Ammon's horn (tissue), 1 donor: Measurements from ENCODE around the gene CFAP92.

ENCODE experiments used
- DNase-seq: peaks from one replicate; pipeline ENCODE4 v3.0.0-alpha.2; 2016; ENCODE audit warnings: low spot score

Gene CFAP92

GRCh38 chr3:129004639-129005295 lies 10.9 kb upstream of the CFAP92 start:
- no peak for DNase-seq

- no peak for DNase-seq
These were observed 9.8 kb upstream of the CFAP92 start for GRCh38 chr3:129003578-129004112.

- no peak for DNase-seq
These were observed 9.0 kb upstream of the CFAP92 start for GRCh38 chr3:129002573-129003569.

- no peak for DNase-seq
These were observed 8.1 kb upstream of the CFAP92 start for GRCh38 chr3:129001806-129002572.

- DNase-seq, result no peak
These were observed 7.4 kb upstream of the CFAP92 start, which contains the start of gene EFCC1 for GRCh38 chr3:129001101-129001805. TSS of gene EFCC1 (plus strand) at chr3:129001304. CDS start at chr3:129001629, 325 bp downstream.

- no peak for DNase-seq
These were observed 6.8 kb upstream of the CFAP92 start for GRCh38 chr3:129000742-129001100.

GRCh38 chr3:128999102-128999501 lies 5.2 kb upstream of the CFAP92 start:
- no peak for DNase-seq

GRCh38 chr3:128998561-128998960 lies 4.7 kb upstream of the CFAP92 start:
- no peak for DNase-seq

GRCh38 chr3:128997486-128998133 lies 3.7 kb upstream of the CFAP92 start:
- no peak for DNase-seq

- DNase-seq, result no peak
These were observed 2.9 kb upstream of the CFAP92 start for GRCh38 chr3:128996726-128997125.

GRCh38 chr3:128996200-128996599 lies 2.3 kb upstream of the CFAP92 start:
- no peak for DNase-seq

GRCh38 chr3:128995737-128996136 lies 1.9 kb upstream of the CFAP92 start:
- no peak for DNase-seq

GRCh38 chr3:128994581-128995546 lies 988 bp upstream of the CFAP92 start:
- DNase-seq, result no peak

GRCh38 chr3:128994173-128994512 lies 267 bp upstream of the CFAP92 start:
- DNase-seq, result no peak

- DNase-seq, result no peak
These were observed 883 bp downstream of the CFAP92 start for GRCh38 chr3:128992926-128993460.

- DNase-seq, result no peak
These were observed 2.5 kb downstream of the CFAP92 start for GRCh38 chr3:128991355-128991895.

GRCh38 chr3:128988286-128988685 lies 5.6 kb downstream of the CFAP92 start:
- no peak for DNase-seq

GRCh38 chr3:128987302-128988100 lies 6.4 kb downstream of the CFAP92 start:
- DNase-seq, result no peak
